COLO829 (cell line): ENCODE measurements around the gene GCSH.

Experiments
- DNase-seq: peaks from one replicate; pipeline ENCODE4 v3.0.0; 2012; ENCODE audit warnings: low spot score

GCSH gene

DNA sequence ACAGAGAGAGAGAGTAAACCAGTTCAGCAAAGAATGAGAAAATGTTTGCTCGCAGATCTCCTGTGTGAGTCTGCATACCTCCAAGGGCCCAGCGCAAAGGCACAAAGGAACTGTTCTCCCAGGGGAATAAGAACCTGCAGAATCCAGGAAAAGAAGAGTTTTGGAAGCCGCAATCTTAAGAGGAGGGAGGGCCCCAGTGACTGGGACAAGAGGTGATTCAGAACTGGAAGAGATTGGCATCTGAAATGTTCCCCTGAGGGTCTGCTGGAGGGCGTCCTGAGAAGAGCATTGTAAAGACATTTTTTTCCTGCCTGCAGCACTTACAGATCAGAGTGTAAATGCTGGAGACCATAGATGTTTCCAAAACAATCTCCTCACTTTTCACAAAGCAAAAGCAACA is 54.5 kb downstream of the GCSH start:
- DNase-seq, result no peak

DNA sequence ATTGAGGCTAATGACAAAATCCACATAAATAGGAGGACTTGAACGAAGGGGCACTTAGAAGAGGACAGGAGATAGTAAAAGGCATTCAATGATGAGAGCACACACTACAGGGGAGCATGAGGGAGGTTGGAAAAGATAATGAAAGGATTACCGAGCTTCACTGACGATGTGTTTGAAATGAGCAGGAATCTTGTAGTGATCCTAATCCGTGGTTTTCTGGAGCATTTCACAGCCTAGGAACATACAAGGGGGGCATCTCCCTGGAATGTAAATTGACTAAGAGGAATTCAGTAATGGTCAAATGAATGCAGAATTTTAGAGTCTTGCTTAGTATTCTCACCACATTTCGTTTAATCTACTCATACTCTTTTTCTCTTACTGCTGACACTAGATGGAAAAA is 55.4 kb downstream of the GCSH start:
- no peak for DNase-seq

- no peak for DNase-seq
Observed at GRCh38 chr16:81040131-81040530, 56.1 kb downstream of the GCSH start.

- no peak for DNase-seq
Observed at GRCh38 chr16:81036751-81037350, 59.3 kb downstream of the GCSH start.

DNA sequence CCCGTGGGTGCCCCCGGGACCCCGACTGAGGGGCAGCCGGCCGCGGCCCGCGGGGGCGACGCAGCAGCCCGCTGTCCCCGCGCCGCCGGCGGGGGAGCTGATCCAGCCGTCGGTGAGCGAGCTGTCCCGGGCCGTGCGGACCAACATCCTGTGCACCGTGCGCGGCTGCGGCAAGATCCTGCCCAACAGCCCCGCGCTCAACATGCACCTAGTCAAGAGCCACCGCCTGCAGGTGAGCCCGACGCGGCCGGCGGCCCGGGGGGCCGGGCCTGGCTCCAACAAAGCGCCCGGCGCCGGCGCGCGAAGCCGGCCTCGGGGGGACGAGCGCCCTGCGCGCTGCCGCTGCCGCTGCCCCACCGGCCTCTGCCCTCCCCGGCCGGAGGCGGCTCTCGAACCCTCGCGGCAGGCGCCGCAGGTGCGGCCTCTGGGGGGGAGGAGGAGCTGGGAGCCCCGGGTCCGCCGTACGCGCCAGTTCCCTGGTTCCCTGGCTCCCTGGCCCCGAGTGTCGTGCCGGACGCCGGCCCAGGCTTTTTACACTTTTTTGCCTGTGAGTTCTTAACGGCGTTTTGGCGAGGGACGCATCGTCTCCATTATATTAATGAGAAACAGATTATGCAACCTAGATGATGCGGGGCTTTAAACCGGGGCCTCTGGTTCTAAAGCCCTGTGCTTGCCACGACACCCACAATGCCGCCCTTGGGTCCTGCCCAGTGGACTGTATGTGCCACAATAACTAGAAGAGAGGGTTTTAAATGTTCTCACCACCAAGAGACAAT is 60.0 kb downstream of the GCSH start:
- DNase-seq, result no peak

DNA sequence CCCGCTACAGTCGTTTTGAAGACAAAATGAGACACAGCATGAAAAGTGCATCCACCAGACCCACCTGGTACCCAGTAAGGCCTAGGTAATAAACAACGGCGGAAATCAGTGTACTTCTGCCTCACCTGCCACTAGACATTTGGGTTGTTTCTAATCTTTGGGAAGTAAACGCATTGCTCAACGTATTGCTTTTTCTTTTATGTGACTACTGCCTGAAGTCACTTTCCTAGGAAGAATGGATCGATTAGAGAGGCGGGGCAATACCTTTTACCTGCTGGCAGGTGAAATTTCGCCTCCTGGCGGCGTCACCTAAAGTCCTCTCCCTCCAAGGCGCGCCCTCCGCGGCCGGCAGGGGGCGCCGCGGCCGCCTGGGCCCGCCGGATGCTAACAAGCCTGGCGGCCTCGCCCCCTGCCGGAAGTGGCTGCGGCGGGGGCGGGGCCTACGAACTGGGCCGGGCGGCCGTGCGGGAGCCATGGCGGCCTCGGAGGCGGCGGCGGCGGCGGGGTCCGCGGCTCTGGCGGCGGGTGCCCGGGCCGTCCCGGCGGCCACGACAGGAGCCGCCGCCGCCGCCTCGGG is 60.7 kb downstream of the GCSH start, which contains the start of gene ATMIN:
ATMIN (plus strand) TSS at position 445 of the 577 bp plus-strand sequence; CDS start at position 474, 29 bp downstream.
- peak; percentile 63 for DNase-seq
